Measurements from ENCODE around the gene SPDYE1.

- peak; percentile 9 to 50 (median 28) for TF ChIP-seq CTCF (IDR thresholded peaks at IDR 0.05)
- no peak for TF ChIP-seq POLR2A (IDR thresholded peaks at IDR 0.05)
These were observed 43.0 kb upstream of the SPDYE1 start for GRCh38 chr7:43954524-43955228.
